Ovary (tissue), 9 donors: ENCODE data around the gene AQP12A. TPM values are rescaled to one million over a fixed set of nuclear protein-coding genes. Genes with fewer than 3 reads are reported as not detected.

Source experiments
- DNase-seq, 5 donors: peaks; one replicate each; pipeline ENCODE4 v3.0.0-alpha.2; 2019 to 2020
- H3K27ac ChIP-seq, 2 donors: fragments of 200-600 bp; one replicate each; pipeline versions ENCODE4 v1.5.1 to v1.8.0; 2019 to 2022
- H3K27me3 ChIP-seq: fragments of 200-600 bp; one replicate; pipeline ENCODE4 v1.8.0; 2022
- H3K36me3 ChIP-seq: fragments of 200-600 bp; sonication (generic); one replicate; pipeline ENCODE4 v1.5.1; 2019
- H3K4me1 ChIP-seq: one replicate; pipeline ENCODE4 v1.8.1; 2013; ENCODE audit warnings: mild to moderate bottlenecking, moderate library complexity; ENCODE audit not compliant: insufficient read depth
- H3K4me3 ChIP-seq: fragments of 200-600 bp; sonication (generic); one replicate; pipeline ENCODE4 v1.5.1; 2017
- H3K9me3 ChIP-seq, 2 donors: fragments of 200-600 bp in 1 of 2; sonication (generic) in 1 of 2; one replicate each; pipeline versions ENCODE4 v1.5.1 to v1.8.1; 2013 to 2019; ENCODE audit warnings: mild to moderate bottlenecking in 1 of 2, moderate library complexity in 1 of 2
- CTCF ChIP-seq, 3 donors: fragments of 450-650 bp in 2 of 3; fragments of 200-600 bp in 1 of 3; IDR thresholded peaks; one replicate each; pipeline versions ENCODE4 v1.5.1 to v1.8.0; 2016 to 2022; ENCODE audit warnings: antibody characterized with exemption in 3 of 3, mild to moderate bottlenecking in 1 of 3
- EP300 ChIP-seq: sonication (generic); formaldehyde crosslinking; IDR thresholded peaks from one replicate; pipeline ENCODE4 v1.6.1; 2017; ENCODE audit warnings: antibody characterized with exemption
- POLR2A ChIP-seq: fragments of 450-650 bp; IDR thresholded peaks from one replicate; pipeline ENCODE4 v1.6.1; 2017; ENCODE audit warnings: antibody characterized with exemption, mild to moderate bottlenecking, moderate library complexity
- WGBS, 3 donors: extraction: QIAGEN DNeasy Blood & Tissue Kit in 1 of 3; methylation state at CpG; one replicate each; pipeline versions ENCODE4 v1.1.5 to v1.1.7; 2013 to 2017; 5-methylcytosine and 5-hydroxymethylcytosine counted together
- intact Hi-C, 4 donors: fragments of 100-400 bp; cut with DNase I; formaldehyde crosslinking; loops; one replicate each; pipeline versions ENCODE4 v1.11.0 to v1.15.1; 2022 to 2023
- polyA plus RNA-seq, 2 donors: library from polyadenylated mRNA; stranded (reverse); fragments of 200-250 nt in 1 of 2; fragments of 350-450 nt in 1 of 2; fragmentation: Illumina TruSeq in 1 of 2; extraction: RNeasy Lipid Tissue Mini Kit (QIAGEN cat#74804) in 1 of 2; gene quantifications; one replicate each; pipeline ENCODE4 v1.2.3, GENCODE V29; 2013 to 2014
- total RNA-seq, 7 donors: library from RNA; depleted of rRNA in 2 of 7; stranded (reverse); fragments of >200 nt in 2 of 7; fragmentation: NEBNext Ultra II Directional in 3 of 7; extraction: Animal tissue kit (Norgen Biotek cat#: 25700) in 3 of 7; gene quantifications; one replicate each; pipeline versions ENCODE4 v1.1.0 to v1.2.4, GENCODE V29; 2016 to 2023
- donor health status: DM: no; HTN: no; CAD: no; lungs with moderate emphysema.
- donor health status: DM: no; HTN: no; CAD: no.
- donor health status: Bipolar disorder and iron deficiency.
- donor health status: DM: yes; HTN: yes; CAD: no.
- donor health status: DM: no; HTN: no; CAD: no.
- donor health status: DM: yes; HTN: yes; CAD: no.

The AQP12A gene
- total and polyA plus RNA-seq, 9 donors = not detected

DNA sequence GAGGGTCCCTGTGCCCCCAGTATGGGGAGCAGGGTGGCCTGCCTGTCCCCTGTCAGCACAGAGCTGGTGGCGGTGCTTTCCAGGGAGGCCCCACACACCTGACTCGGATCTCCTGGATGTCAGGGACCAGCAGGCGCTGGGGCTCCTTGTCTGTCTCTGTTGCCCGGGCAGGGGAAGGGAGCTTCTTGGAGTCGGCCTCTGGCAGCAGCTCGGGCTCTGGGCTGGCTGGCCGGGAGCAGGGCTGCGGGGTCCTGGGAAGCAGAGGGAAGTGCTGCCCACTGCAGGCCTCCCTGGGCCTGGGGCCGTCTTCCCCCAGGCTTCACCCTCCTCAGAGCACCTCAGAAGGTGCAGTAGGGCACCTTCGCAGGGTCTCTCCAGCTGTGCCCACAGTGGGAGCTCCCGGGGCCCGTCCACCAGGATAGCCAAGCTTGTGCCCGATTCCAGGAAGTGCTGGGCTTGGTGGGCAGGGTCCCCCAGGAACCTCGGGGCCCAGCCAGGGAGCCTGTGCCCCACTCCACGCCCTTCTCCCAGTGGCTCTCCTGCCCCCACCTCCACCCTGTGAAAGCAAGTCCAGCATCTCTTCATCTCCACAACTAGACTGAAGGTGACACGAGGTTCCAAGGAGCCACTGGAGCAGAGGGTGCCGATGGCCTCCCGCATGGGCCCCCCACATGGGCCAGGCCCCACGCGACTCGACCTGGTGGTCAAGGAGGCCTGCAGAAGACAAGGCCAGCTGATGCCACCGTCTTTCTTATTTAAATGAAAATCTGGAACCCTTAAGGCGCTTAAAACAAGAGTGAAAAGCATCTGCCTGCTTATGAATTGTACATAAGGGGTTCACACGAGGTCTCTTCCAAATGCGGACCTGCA is 28.2 kb downstream of the AQP12A start:
- Histone ChIP-seq H3K4me3 (no peak overlapping the region), H3K36me3 (no peaks in the 10 kb centered on the region), H3K4me1 (no peaks in the 10 kb centered on the region), H3K9me3 (no peaks in the 10 kb centered on the region), H3K27ac (no peak overlapping the region), H3K27me3 (no peaks in the 10 kb centered on the region)
- intact Hi-C loops = no loop called here
- TF ChIP-seq CTCF (IDR thresholded peaks at IDR 0.05) = no peak
- TF ChIP-seq EP300 = no peak
- no peak for TF ChIP-seq POLR2A
- no peak for DNase-seq
- WGBS, 3 donors = 87 to 91% (median 88%) methylated on average over 23 to 25 of the region's 25 CpGs

DNA sequence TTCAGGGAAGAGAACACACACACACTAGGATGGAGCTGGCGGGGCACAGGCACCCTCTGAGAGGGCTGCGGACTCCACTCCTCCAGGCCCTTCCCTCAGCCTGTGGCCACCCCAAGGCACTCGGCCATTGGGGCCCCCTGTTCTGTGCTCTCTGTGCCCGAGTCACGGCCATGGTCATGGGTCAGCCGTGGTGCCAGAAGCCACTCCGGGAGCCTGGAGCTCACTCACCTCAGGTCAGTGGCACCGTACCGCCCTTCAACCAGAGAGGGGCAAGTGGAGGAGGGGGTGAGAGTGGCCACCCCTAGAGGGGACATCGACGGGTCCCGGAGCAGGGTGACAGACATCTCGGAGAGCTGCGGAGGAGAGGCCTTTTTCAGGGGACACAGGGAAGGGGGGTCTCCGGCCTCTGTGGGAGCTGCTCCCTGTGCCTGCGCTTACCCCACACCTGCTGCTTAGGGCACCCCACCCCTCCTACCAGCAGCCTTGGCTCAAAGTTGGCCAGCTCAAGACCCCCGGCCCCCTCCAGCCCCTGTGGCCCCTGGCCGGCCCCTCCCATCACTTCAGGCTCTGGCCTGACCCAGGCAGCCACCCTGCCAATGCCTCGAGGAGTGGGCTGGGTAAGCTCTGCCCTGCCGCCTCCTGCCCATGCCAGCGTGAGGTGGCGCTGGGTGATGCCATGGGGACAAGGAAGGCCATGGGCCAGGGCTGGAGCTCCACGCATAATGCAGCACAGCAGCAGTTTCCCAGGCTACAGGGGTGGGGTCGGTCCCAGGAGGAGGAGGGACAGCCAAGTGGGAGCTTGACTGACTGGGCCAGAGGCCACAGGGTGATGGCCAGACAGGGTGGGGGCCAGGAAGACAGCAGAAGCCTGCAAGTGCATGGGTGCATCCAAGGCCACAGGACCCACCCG is 29.3 kb downstream of the AQP12A start:
- Histone ChIP-seq H3K4me1 (no peaks in the 10 kb centered on the region), H3K9me3 (no peaks in the 10 kb centered on the region), H3K4me3 (no peak overlapping the region), H3K27me3 (no peaks in the 10 kb centered on the region), H3K36me3 (no peaks in the 10 kb centered on the region), H3K27ac (no peak overlapping the region)
- no peak for TF ChIP-seq POLR2A
- TF ChIP-seq EP300 = no peak
- no peak for TF ChIP-seq CTCF (IDR thresholded peaks at IDR 0.05)
- DNase-seq = no peak
- intact Hi-C loops = no loop called here
- 86 to 89% (median 86%) methylated on average over 25 of the region's 25 CpGs for WGBS, 3 donors

DNA sequence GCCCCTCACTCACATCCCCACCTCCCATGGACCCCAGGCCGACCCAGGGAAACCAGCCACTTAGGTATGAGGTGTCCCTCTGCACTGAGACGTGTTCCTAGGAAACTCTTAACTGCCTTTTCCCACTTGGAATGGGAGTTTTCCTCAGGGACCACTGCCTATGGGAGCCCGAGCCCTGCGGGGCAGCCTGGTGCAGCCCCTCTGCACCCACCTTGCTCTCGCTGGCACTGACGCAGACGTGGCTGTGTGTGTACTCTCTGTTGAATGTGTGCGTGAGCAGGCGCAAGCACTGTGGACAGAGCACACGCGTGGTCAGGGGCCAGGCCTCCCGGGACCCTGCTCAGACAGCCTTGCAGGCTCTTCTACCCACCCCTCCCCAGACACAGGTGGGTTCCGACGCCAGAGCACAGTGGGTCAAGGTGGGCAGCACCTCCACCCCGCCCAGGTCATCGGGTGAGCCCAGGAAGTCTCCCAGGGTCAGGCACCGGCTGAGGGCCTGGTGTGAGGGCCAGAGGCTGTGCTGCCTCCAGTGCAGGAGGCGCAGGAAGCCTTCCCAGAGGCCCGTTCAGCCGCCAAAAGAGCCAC is 30.0 kb downstream of the AQP12A start:
- H3K4me3 ChIP-seq = no peak overlapping the region
- no peaks in the 10 kb centered on the region for H3K4me1 ChIP-seq
- WGBS, 3 donors = 88 to 91% (median 90%) methylated on average over 19 to 20 of the region's 20 CpGs
- no peak for DNase-seq
- no peaks in the 10 kb centered on the region for H3K27me3 ChIP-seq
- no peak overlapping the region for H3K27ac ChIP-seq
- H3K36me3 ChIP-seq = no peaks in the 10 kb centered on the region
- H3K9me3 ChIP-seq = no peaks in the 10 kb centered on the region
- TF ChIP-seq EP300 (no peak), CTCF (IDR thresholded peaks at IDR 0.05) (no peak), POLR2A (no peak)
- intact Hi-C loops = no loop called here

- Histone ChIP-seq H3K27ac (no peak overlapping the region), H3K36me3 (no peaks in the 10 kb centered on the region)
These were observed 30.7 kb downstream of the AQP12A start for GRCh38 chr2:240722376-240722775.

More at GRCh38 chr2:240722376-240722775, 30.7 kb downstream of the AQP12A start:
- WGBS, 3 donors = 83 to 84% (median 84%) methylated on average over 14 to 16 of the region's 16 CpGs
- no peaks in the 10 kb centered on the region for H3K27me3 ChIP-seq
- no peaks in the 10 kb centered on the region for H3K9me3 ChIP-seq
- TF ChIP-seq EP300 (no peak), CTCF (IDR thresholded peaks at IDR 0.05) (no peak), POLR2A (no peak)
- intact Hi-C loops = no loop called here
- no peak overlapping the region for H3K4me3 ChIP-seq
- no peak for DNase-seq
- no peaks in the 10 kb centered on the region for H3K4me1 ChIP-seq
